Fibroblast of skin of left quadriceps (primary cell): ENCODE data around the gene TMPRSS6.
A peak's percentile ranks its signal among the peaks of the same experiment; 100 is the strongest.

ENCODE experiments used
- DNase-seq, 2 experiments: peaks; one replicate each; pipeline ENCODE4 v3.0.0-alpha.2; 2013; ENCODE audit warnings: low read depth in 2 of 2

TMPRSS6 gene

DNA sequence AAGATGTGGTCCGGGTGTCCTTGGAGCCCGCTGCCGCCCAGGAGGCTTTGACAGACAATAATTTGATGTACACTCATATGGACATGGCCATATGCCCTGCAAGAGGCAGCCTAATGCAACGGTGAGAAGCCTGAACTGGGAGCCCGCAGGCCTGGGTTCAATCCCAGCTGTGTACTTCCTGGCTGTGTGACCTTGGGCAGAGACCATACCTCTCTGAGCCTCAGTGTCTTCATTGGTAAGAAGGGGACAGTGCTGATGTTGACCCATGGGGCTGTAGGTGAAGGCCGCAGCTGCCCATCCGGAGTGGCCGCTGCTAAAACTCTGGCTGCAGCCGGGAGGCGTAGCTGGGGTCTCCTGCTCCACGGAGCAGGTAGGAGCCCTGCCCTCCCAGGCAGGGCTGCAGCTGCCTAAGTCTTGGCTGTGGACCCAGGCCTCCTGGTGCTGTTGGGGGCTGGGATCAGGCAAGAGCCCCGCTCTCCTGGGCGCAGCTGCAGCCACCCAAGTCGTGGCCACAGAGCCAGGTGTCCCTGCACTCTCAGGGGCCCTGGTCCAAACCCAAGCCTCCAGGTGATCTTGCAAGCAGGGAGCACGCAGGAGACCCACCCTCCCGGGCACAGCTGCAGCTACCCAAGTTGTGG is 31.3 kb upstream of the TMPRSS6 start:
- no peak for DNase-seq

DNA sequence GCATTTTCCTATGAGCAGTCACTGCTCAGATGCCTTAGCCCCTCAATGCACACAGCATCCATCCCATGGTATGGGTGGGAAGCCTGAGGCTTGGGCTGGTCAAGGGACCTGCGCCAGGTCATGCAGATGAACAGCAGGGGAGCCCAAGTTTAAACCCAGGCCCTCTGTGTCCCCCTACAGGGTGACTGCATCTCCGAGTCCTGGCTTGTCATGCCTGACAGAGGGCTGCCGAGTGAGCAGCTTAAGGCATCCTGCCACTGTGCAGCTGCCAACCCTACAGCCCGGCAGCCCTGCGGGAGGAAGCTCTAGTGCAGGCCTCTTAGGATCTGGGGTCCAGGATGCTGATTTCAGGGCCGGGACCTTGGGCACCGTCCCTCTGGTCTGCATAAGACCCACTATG is 30.2 kb upstream of the TMPRSS6 start:
- no peak for DNase-seq

DNA sequence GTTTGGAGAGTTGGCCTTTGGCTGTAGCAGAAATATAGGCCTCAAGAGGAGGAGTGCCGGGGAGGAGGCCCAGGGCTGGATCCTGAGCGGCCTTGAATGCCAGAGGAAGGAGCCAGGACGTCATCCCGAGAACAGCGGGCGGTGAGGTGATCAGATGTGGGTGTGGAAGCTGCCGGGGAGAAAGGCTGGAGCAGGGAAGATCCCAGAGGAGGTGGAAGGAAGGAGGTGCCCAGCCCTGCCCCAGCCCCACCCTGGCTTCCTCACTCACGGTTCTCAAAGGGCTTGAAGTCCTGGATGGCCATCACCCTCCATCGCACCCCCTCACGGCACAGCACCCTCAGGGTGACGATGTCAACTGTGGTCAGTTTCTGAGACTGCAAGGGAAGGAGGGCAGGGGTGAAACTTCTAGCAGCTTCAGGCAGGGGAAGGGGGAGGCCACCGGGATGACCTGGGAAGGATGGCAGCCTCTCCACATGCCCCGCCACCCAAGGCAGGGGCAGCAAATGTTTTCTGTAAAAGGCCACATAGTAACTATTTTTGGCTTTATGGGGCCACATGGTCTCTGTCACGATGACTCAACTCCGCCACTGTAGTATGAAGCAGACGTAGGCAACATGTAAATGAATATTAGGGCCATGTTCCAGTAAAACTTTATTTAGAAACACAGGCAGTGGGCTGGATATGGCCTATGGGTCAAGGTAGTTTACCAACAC is 29.5 kb upstream of the TMPRSS6 start:
- no peak for DNase-seq

GRCh38 chr22:37137903-37138665 is 28.6 kb upstream of the TMPRSS6 start:
- DNase-seq, result no peak

- DNase-seq, result no peak
These were observed 27.6 kb upstream of the TMPRSS6 start for GRCh38 chr22:37137131-37137530.

- DNase-seq, result no peak
These were observed 25.5 kb upstream of the TMPRSS6 start for GRCh38 chr22:37135023-37135422.

GRCh38 chr22:37133304-37134018 is 23.9 kb upstream of the TMPRSS6 start:
- no peak for DNase-seq

DNA sequence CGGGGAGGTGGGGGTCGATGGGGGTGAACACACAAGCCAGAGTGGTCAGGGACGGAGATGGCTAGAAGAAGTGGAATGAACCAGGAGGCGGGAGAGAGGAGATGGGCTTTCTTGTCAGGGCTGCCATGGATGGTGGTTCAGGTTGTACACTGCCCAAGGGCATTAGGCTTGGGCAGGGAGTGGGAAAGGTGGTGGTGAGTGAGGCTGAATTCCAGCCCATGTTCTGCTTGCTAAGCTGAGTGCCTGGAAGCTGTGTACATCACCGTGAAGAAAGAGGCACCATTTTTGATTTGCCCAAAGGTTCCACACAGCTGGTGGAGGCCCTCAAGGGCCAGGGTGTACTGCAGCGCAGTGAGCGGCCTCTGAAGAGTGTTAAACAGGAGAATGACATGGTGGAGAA is 23.3 kb upstream of the TMPRSS6 start:
- DNase-seq, result no peak

GRCh38 chr22:37129866-37130441 is 20.4 kb upstream of the TMPRSS6 start:
- DNase-seq, result no peak

DNA sequence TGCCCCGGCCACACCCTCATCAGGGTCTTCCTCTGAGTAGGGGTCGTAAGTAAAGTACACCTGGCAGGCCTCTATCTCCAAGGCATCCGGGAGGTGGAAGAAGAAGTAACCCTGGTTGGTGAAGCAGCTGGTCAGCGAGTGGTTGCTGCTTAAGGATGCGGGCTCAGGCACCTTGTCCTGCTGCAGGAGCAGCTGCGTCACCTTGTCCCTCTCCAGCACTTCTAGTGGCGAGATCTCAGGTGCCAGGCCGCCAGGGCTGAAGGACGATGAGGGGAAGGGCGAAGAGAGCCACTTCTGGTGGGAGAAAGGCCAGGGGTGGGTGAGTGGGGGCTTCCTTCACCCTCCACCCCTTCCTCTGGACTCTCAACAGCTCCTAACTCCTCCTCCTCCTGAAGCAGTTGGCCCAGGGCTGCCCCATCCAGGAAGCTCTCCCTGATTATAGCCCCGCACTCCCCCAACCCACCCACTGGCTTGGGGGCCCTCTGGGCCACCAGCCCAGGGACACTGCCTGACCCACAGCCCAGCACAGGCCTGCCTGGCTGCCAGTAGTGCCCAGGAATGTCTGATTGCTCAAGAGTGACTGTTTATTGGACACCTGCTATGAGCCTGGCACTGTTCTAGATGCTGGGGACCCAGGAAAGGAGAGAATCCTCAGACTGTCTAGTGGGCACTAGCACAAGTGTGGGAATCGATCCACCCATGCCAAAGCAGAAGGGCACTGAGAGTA is 19.2 kb upstream of the TMPRSS6 start:
- no peak for DNase-seq

- no peak for DNase-seq
These were observed 17.9 kb upstream of the TMPRSS6 start for GRCh38 chr22:37127350-37127878.

- no peak for DNase-seq
These were observed 17.4 kb upstream of the TMPRSS6 start for GRCh38 chr22:37126882-37127281.

DNA sequence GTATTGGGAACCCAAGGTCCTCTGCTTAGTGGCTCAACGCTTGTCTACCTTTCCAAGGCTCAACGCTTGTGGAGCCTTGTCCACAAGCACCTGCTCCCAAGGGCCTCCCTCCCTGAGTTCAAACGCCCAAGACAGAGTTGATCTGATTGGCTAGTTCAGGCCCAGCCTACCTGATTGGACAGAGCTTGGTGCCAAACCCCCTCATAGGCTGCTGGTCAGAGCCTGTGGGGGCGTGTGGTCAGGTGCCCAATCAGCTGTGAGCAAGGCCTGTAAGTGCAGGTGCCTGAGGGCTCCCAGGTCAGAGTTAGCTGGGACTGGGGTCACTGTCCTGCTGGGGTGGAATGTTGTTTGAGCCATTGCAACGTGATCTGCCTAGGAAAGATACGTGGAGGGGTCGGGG is 16.9 kb upstream of the TMPRSS6 start:
- no peak for DNase-seq

DNA sequence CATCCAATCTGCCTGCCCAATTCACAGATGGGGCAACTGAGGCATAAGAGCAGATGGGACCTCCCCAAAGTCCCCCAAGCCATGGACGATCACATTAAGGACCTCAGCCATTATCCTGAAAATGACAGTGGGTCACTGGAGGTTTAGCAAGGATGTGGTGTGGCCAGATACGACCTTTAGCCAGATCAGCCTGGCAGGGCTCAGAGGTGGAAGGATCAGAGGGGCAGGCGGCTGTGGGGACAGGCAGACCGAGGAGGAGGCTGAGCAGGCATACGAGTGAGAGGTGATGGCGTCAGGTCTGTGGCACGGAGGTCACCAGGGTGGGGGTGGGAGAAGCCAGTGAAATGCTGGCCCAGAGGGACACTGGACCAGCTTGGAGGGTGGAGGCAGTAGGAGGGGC is 14.1 kb upstream of the TMPRSS6 start:
- DNase-seq, result no peak

DNA sequence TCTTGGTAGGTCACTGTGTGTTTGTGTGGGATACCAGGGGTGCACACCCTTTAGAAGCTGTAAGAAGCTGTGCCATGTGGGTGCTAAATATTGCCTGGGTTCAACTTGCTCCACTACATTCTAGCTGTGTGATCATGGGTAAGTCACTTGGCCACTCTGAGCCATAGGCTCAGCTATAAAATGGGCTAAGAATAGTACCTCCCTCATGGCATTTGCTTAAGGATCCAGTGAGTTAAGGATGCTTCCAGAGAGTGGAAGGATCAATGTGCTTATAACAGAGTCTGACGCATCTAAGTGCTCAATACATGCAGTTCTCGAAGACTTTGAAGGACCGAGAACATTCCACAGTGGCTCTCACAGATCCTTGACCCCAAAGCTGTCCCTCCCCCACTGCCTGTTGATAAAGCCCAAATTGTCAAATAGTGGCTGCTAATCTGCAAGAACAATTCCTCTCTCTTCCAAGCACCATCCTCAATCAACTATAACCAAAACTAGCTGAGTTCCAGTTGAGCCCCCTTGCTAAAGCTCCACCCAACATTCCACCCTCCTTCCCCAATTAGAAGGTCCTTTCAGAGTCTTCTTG is 13.2 kb upstream of the TMPRSS6 start:
- DNase-seq, result no peak

- DNase-seq, result peak in 1 of 2 experiments; percentile 2
These were observed 12.5 kb upstream of the TMPRSS6 start for GRCh38 chr22:37121887-37122591.

GRCh38 chr22:37120569-37121340 is 11.2 kb upstream of the TMPRSS6 start:
- DNase-seq, result no peak

DNA sequence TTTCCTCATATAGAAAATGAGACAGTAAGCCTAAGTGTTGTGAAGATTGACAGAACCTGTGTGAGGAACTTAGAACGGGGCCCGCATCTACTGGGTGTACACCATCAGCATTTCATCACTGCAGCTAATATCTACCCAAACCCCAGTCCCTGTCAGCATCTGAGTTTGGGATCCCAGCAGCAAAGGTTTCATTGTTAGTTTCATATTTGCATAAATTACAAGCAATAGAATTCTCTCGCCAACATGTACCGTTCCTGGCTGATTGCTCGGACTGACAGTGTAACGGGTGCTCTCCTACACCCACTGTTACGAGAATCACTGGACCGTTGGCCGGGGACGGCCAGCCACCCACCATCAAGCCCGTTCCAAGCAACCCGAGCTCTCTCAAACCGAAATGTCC is 10.4 kb upstream of the TMPRSS6 start:
- no peak for DNase-seq

DNA sequence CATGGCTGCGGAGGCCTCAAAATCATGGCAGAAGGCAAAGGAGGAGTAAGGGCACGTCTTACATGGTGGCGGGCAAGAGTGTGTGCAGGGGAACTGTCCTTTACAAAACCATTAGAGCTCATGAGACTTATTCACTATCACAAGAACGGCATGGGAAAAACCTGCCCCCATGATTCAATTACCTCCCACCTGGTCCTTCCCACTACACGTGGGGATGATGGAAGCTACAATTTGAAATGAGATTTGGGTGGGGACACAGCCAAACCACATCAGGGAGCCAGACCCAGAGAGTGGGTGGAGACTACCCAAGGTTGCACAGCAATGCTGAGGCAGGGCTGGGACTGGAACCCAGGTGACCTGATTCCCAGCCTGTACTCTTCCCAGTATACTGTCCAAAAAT is 8.6 kb upstream of the TMPRSS6 start:
- no peak for DNase-seq
